ENCODE results near the gene NCF4. TPM values are rescaled to one million over a fixed set of nuclear protein-coding genes. Genes with fewer than 3 reads are reported as not detected.

NCF4 gene
- total and polyA plus RNA-seq, 3 donors from 2014 or later, result 2.7 to 7.1 (median 6.8) TPM

GRCh38 chr22:36872084-36872483 is 11.3 kb downstream of the NCF4 start:
- no peaks in the 10 kb centered on the region for H3K27me3 ChIP-seq
- no peak for DNase-seq
- H3K4me3 ChIP-seq, result no peak overlapping the region
- no peaks in the 10 kb centered on the region for H3K9me3 ChIP-seq
- H3K4me1 ChIP-seq, result peaks cover 5% of the 10 kb centered on the region
- H3K36me3 ChIP-seq (ENCODE audit: low read depth, missing control alignments), result no peaks in the 10 kb centered on the region
- 94 to 98% methylated on average over 3 of the region's 3 CpGs for WGBS, 2 donors
- TF ChIP-seq POLR2A (IDR thresholded peaks at IDR 0.05), result no peak
- TF ChIP-seq, protein P1, sequence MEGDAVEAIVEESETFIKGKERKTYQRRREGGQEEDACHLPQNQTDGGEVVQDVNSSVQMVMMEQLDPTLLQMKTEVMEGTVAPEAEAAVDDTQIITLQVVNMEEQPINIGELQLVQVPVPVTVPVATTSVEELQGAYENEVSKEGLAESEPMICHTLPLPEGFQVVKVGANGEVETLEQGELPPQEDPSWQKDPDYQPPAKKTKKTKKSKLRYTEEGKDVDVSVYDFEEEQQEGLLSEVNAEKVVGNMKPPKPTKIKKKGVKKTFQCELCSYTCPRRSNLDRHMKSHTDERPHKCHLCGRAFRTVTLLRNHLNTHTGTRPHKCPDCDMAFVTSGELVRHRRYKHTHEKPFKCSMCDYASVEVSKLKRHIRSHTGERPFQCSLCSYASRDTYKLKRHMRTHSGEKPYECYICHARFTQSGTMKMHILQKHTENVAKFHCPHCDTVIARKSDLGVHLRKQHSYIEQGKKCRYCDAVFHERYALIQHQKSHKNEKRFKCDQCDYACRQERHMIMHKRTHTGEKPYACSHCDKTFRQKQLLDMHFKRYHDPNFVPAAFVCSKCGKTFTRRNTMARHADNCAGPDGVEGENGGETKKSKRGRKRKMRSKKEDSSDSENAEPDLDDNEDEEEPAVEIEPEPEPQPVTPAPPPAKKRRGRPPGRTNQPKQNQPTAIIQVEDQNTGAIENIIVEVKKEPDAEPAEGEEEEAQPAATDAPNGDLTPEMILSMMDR (IDR thresholded peaks at IDR 0.05), result no peak
- intact Hi-C loops (cut with DNase I; ENCODE audit: low total_unique reads), result loop anchor here (10.0 kb wide), 1 partner anchor 103 kb away; no protein-coding TSS in a partner anchor
- H3K27ac ChIP-seq, result no peak overlapping the region

DNA sequence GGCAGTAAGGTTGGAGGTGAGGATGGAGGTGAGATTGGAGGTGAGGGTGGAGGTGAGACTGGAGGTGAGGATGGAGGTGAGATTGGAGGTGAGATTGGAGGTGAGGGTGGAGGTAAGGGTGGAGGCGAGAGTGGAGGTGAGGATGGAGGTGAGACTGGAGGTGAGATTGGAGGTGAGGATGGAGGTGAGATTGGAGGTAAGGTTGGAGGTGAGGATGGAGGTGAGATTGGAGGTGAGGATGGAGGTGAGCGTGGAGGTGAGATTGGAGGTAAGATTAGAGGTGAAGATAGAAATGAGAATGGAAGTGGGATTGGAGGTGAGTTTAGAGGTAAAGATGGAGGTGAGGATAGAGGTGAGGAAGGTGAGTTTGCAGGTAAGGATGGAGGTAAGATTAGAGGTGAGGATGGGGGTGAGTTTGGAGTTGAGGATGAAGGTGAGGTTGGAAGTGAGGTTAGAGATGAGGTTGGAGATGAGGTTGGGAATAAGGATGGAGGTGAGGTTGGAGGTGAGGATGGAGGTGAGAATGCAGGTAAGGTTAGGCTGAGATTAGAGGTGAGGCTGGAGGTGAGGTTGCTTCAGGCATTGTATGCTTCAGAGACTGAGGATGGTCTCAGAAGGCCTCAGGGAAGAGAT is 12.2 kb downstream of the NCF4 start:
- Histone ChIP-seq H3K27me3 (no peaks in the 10 kb centered on the region), H3K9me3 (no peaks in the 10 kb centered on the region), H3K4me3 (no peak overlapping the region), H3K36me3 (ENCODE audit: low read depth, missing control alignments) (no peaks in the 10 kb centered on the region), H3K27ac (no peak overlapping the region), H3K4me1 (peaks cover 5% of the 10 kb centered on the region)
- 86 to 92% methylated on average over 2 of the region's 2 CpGs for WGBS, 2 donors
- DNase-seq, result no peak
- intact Hi-C loops (cut with DNase I; ENCODE audit: low total_unique reads), result loop anchor here (10.0 kb wide), 1 partner anchor 102 kb away; no protein-coding TSS in a partner anchor
- no peak for TF ChIP-seq POLR2A (IDR thresholded peaks at IDR 0.05)
- TF ChIP-seq, protein P1 (IDR thresholded peaks at IDR 0.05), result no peak

DNA sequence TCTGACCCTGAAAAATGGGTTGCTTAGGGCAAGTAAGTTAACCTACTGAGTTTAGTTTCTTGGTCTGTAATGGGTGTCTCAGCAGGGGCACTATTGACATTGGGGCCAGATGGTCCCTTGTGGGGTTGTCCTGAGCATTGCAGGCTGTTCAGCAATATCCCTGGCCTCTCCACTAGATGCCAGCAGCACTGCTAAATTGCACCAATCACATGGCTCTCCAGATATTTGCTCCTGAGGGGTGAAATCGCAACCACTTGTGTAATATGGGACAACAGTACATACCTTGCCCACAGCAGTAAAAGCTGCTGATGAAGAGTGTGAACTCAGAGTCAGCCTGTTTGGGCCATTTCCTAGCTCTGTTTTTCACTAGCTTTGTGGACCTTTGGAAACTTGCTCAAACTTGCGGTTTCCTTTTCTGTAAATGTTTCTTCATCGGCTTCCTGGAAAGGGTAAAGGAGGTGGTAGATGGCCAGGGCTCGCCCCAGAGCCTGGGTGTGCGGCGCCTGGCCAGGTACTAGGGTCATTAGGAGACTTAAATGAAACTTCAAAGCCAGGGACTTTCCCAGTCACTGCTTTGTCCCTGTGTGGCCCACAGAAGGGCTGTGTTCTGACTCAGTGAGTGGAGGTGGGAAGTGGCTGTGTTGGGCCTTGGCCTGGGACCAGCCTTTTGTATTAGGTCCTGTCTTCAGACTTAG is 13.0 kb downstream of the NCF4 start:
- intact Hi-C loops (cut with DNase I; ENCODE audit: low total_unique reads), result loop anchor here (10.0 kb wide), 1 partner anchor 101 kb away; no protein-coding TSS in a partner anchor
- H3K4me1 ChIP-seq, result peaks cover 5% of the 10 kb centered on the region
- H3K9me3 ChIP-seq, result no peaks in the 10 kb centered on the region
- 63 to 77% methylated on average over 6 of the region's 6 CpGs for WGBS, 2 donors
- peak; percentile 34 for DNase-seq
- no peaks in the 10 kb centered on the region for H3K36me3 ChIP-seq (ENCODE audit: low read depth, missing control alignments)
- no peaks in the 10 kb centered on the region for H3K27me3 ChIP-seq
- H3K27ac ChIP-seq, result no peak overlapping the region
- no peak overlapping the region for H3K4me3 ChIP-seq
- TF ChIP-seq POLR2A (IDR thresholded peaks at IDR 0.05), result no peak
- TF ChIP-seq, protein P1 (IDR thresholded peaks at IDR 0.05), result peak; percentile 7 to 20 (median 15)

- peaks cover 5% of the 10 kb centered on the region for H3K4me1 ChIP-seq
- TF ChIP-seq, protein P1 (IDR thresholded peaks at IDR 0.05), result no peak
- no peak for TF ChIP-seq POLR2A (IDR thresholded peaks at IDR 0.05)
- 79 to 85% methylated on average over 2 of the region's 2 CpGs for WGBS, 2 donors
- no peaks in the 10 kb centered on the region for H3K27me3 ChIP-seq
- no peaks in the 10 kb centered on the region for H3K9me3 ChIP-seq
- H3K27ac ChIP-seq, result no peak overlapping the region
- H3K36me3 ChIP-seq (ENCODE audit: low read depth, missing control alignments), result no peaks in the 10 kb centered on the region
- intact Hi-C loops (cut with DNase I; ENCODE audit: low total_unique reads), result loop anchor here (10.0 kb wide), 1 partner anchor 100 kb away; no protein-coding TSS in a partner anchor
- H3K4me3 ChIP-seq, result no peak overlapping the region
- no peak for DNase-seq
Measured at GRCh38 chr22:36874309-36874696, 13.5 kb downstream of the NCF4 start.
